SKM-1 (cell line): ENCODE measurements around the gene CELF6.
"Not testable (repeated sequence)": the region's sequence is repeated elsewhere in the genome, so short reads cannot be mapped to it uniquely, and the experiment has no call there.

ENCODE experiments used
- DNase-seq: peaks from one replicate; lab custom pipeline; 2025; ENCODE audit not compliant: unreplicated experiment; lab: John Stamatoyannopoulos, UW

CELF6 gene

DNA sequence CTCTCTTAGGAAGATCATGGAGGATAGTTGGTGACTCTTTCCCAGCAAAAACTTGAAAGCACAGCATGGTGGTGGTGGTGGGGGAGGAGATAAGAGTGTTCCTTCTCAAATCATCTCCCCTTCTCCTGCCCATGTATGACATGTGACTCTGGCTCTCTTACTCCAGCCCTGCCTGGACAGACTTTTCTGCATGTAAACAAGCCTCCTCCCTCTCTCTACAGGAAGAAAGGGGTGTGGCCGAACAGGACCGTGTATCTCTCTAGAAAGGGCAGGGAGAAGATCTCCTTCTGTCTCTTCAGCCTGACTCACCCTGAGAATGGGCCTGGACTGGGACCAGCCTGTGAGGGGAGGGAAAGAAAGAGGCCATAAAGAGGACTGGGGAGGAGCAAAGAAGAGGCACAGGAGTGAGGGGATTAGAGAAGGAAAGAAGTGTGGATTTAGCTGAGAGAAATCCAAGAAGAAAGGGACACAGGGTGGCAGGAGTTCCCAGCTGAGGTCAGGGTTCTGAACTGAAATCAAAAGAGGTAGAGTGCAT is 1.5 kb downstream of the CELF6 start:
- DNase-seq = no peak

DNA sequence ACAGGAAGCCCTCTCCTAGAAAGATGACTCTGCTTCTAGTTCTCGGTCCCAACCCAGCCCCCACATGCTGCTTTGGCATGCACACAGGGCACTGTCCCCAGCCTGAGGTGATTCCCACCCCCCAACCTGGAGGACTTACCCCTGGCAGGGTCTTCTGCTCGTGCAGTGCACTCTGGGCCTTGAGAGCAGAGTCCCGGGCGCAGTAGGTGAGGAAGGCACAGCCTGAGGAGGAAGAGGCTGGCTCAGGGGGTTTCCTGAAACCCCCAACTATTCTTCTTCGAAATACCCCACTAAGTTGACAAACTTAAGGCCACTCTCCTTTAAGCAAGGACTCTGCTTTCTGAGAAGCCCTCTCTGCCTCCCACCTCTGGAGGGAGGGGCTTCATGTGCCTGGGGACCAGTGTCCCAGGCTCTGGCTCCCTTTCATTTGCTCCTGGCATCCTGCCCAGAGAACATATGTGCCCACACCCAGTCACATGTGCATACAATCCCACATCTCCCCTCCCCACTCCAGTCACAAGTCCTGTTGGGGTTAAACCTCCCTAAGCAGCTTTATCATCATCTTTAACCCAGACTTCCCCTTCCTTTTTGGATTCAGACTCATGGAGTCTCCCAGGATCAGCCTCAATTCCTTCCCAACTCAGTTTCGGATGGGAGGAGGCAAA is 4.1 kb downstream of the CELF6 start:
- no peak for DNase-seq

DNA sequence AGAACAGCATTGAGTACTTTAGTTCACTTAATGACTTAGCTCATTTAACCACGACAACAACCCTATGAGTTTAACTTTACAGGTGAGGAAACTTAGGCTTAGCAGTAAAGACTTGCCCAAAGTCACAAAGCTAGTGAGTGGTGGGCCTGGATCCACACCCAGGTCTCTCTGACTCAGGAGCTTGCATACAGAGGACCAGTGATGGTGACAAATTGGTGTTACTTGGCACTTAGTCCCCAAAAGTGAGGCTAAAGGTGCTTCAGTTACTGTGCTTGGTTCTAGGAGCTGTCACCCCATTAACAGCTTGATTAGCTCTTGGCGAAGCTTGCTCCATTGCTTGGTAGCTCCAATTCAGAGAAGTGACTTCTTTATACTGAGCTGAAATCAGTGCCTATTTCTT is 6.1 kb downstream of the CELF6 start:
- DNase-seq = no peak

GRCh38 chr15:72313448-72313840 is 6.5 kb downstream of the CELF6 start:
- DNase-seq = no peak

GRCh38 chr15:72312605-72313447 is 7.1 kb downstream of the CELF6 start:
- peak; percentile 40 for DNase-seq

GRCh38 chr15:72307026-72307425 is 12.9 kb downstream of the CELF6 start:
- no peak for DNase-seq

- DNase-seq = peak; percentile 12
Measured at GRCh38 chr15:72306211-72306785, 13.7 kb downstream of the CELF6 start.

GRCh38 chr15:72304596-72304995 is 15.4 kb downstream of the CELF6 start:
- no peak for DNase-seq

- no peak for DNase-seq
Measured at GRCh38 chr15:72302955-72303354, 17.0 kb downstream of the CELF6 start.

- DNase-seq = no peak
Measured at GRCh38 chr15:72289597-72290325, 30.2 kb downstream of the CELF6 start.

GRCh38 chr15:72288796-72289596 is 31.0 kb downstream of the CELF6 start:
- DNase-seq = no peak

- no peak for DNase-seq
Measured at GRCh38 chr15:72285927-72286516, 33.9 kb downstream of the CELF6 start.

- DNase-seq = no peak
Measured at GRCh38 chr15:72285402-72285801, 34.6 kb downstream of the CELF6 start.

- no peak for DNase-seq
Measured at GRCh38 chr15:72284781-72285180, 35.2 kb downstream of the CELF6 start.

DNA sequence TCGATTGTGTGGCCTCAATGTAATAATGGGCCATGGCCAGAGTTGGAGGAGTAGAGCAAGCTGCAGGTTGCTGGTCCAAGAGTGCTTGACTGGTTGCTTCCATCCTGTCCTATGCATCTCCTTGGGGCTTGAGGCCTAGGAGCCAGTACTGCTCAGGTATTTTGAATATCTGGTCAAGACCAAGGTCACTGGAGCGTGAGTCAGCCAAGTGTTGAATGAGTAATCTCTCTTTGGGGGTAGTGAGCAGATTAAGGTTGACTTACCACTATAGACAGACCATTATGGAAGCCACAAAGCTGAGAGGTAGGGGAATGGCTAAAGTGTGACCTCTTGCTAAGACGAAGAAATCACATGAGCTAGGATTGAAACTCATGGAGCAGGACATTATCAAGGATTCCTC is 38.2 kb downstream of the CELF6 start:
- no peak for DNase-seq

DNA sequence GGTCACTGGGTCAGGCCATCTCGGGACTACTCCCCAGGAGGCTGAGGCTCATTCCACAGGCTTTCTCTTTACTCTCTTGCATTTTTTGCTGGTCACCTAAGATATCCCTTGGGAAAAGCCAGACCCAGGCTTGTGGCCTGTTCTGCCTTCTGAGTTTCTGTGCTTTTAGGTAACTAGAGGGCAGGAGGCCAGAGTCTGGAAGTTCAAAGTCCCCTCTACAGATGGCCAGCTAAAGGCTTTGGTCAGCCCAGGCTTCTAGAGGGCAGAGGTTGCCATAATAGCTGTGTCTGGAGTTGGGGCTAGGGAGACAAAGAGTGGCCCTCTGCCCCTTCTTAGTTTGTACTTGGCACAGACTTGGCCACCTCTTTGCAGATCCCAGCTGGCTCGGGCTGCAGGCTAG is 39.2 kb downstream of the CELF6 start:
- DNase-seq = no peak

GRCh38 chr15:72278737-72279136 is 41.2 kb downstream of the CELF6 start:
- DNase-seq = no peak

- no peak for DNase-seq
Measured at GRCh38 chr15:72276326-72276700, 43.6 kb downstream of the CELF6 start.

- DNase-seq = not testable (repeated sequence)
Measured at GRCh38 chr15:72275635-72276325, 44.2 kb downstream of the CELF6 start.

DNA sequence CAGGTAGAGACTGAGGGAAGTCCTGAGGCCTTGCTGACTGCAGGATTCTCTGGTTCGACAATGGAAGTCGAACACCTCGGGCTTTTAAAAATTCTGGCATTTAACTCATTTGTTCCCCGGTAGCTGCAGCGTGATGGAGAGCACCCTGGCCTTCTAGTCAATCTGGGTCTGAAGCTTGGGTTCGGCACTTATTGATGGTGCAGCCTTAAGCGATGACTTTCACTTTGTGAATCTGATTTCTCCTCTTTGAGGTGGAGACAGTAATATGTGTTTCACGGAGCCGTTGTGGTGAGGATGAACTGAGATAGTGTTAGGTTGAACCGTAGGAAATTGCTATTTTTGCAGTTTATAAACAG is 47.0 kb downstream of the CELF6 start:
- DNase-seq = no peak
